GM20000 (cell line): ENCODE measurements around the gene AVL9.
"Not testable (repeated sequence)": the region's sequence is repeated elsewhere in the genome, so short reads cannot be mapped to it uniquely, and the experiment has no call there.

Source experiments
- DNase-seq: peaks from one replicate; pipeline ENCODE4 v3.0.0; 2012; ENCODE audit warnings: low spot score
- CTCF ChIP-seq: IDR thresholded peaks from 2 replicates; pipeline ENCODE4 v1.5.1; 2012; ENCODE audit warnings: mild to moderate bottlenecking, control low read depth; ENCODE audit errors: extremely low read depth, missing control alignments

AVL9 gene

GRCh38 chr7:32462977-32463376 is 32.3 kb upstream of the AVL9 start:
- DNase-seq: no peak
- TF ChIP-seq CTCF: no peak

GRCh38 chr7:32464641-32465416 is 30.5 kb upstream of the AVL9 start:
- DNase-seq: not testable (repeated sequence)

GRCh38 chr7:32470004-32470403 is 25.3 kb upstream of the AVL9 start:
- DNase-seq: not testable (repeated sequence)

- no peak for DNase-seq
- TF ChIP-seq CTCF: no peak
These were observed 24.4 kb upstream of the AVL9 start for GRCh38 chr7:32470871-32471270.

GRCh38 chr7:32472015-32472414 is 23.3 kb upstream of the AVL9 start:
- TF ChIP-seq CTCF: no peak

GRCh38 chr7:32474008-32474407 is 21.3 kb upstream of the AVL9 start:
- TF ChIP-seq CTCF: no peak
- no peak for DNase-seq

More at GRCh38 chr7:32472015-32472414, 23.3 kb upstream of the AVL9 start:
- no peak for DNase-seq

- no peak for TF ChIP-seq CTCF
- no peak for DNase-seq
These were observed 18.3 kb upstream of the AVL9 start for GRCh38 chr7:32476816-32477648.

- no peak for TF ChIP-seq CTCF
- no peak for DNase-seq
These were observed 17.7 kb upstream of the AVL9 start for GRCh38 chr7:32477649-32477980.
